SK-N-SH treated with all-trans-retinoic acid at 6 μM for 48 hours (cell line): ENCODE measurements around the gene TRPC1.

Source experiments
- ATAC-seq: fragments of 200-7000 bp; cut with Tn5 transposase; 3 replicates; pipeline ENCODE4 v1.9.1; 2020; ENCODE audit warnings: mild to moderate bottlenecking, moderate library complexity
- ARNTL ChIP-seq: fragments of 450-650 bp; formaldehyde crosslinking; IDR thresholded peaks from 2 replicates; pipeline ENCODE4 v1.5.0; 2020; ENCODE audit warnings: low read depth, mild to moderate bottlenecking, moderate library complexity, borderline replicate concordance
- BACH2 ChIP-seq: fragments of 250-450 bp; sonication (Bioruptor Pico); IDR thresholded peaks from 2 replicates; pipeline ENCODE4 v1.9.0; 2021; ENCODE audit warnings: mild to moderate bottlenecking, borderline replicate concordance
- CSDC2 ChIP-seq: fragments of 250-450 bp; sonication (Bioruptor Pico); IDR thresholded peaks from 2 replicates; pipeline ENCODE4 v1.5.0; 2020; ENCODE audit warnings: mild to moderate bottlenecking, moderate library complexity
- ESRRG ChIP-seq: fragments of 250-450 bp; sonication (Bioruptor Pico); IDR thresholded peaks from 2 replicates; pipeline ENCODE4 v1.6.1; 2021; ENCODE audit warnings: mild to moderate bottlenecking
- GLIS3 ChIP-seq: fragments of 250-450 bp; sonication (Bioruptor Pico); IDR thresholded peaks from 2 replicates; pipeline ENCODE4 v1.5.0; 2020; ENCODE audit warnings: mild to moderate bottlenecking, moderate library complexity
- ISL1 ChIP-seq: fragments of 250-450 bp; sonication (Bioruptor Pico); IDR thresholded peaks from 2 replicates; pipeline ENCODE4 v2.1.2; 2022; ENCODE audit warnings: mild to moderate bottlenecking, moderate library complexity
- OSR1 ChIP-seq: fragments of 250-450 bp; sonication (Bioruptor Pico); IDR thresholded peaks from 2 replicates; pipeline ENCODE4 v1.8.0; 2022; ENCODE audit warnings: moderate library complexity, mild to moderate bottlenecking, inconsistent platforms
- PPARA ChIP-seq: fragments of 250-450 bp; sonication (Bioruptor Pico); IDR thresholded peaks from 2 replicates; pipeline ENCODE4 v1.5.0; 2020; ENCODE audit warnings: mild to moderate bottlenecking, borderline replicate concordance
- TCF4 ChIP-seq: fragments of 250-450 bp; sonication (Bioruptor Pico); IDR thresholded peaks from 2 replicates; pipeline ENCODE4 v1.8.0; 2021; ENCODE audit warnings: mild to moderate bottlenecking, moderate library complexity, borderline replicate concordance
- TOX ChIP-seq: fragments of 250-450 bp; sonication (Bioruptor Pico); IDR thresholded peaks from 2 replicates; pipeline ENCODE4 v1.8.0; 2021; ENCODE audit warnings: mild to moderate bottlenecking, moderate library complexity, borderline replicate concordance
- ZC3H10 ChIP-seq: fragments of 250-450 bp; sonication (Bioruptor Pico); IDR thresholded peaks from 2 replicates; pipeline ENCODE4 v1.5.1; 2021; ENCODE audit warnings: mild to moderate bottlenecking, moderate library complexity
- ZFP30 ChIP-seq: fragments of 450-650 bp; formaldehyde crosslinking; IDR thresholded peaks from 2 replicates; pipeline ENCODE4 v1.5.0; 2022; ENCODE audit warnings: mild to moderate bottlenecking, moderate library complexity
- ZNF565 ChIP-seq: fragments of 450-650 bp; formaldehyde crosslinking; conservative IDR thresholded peaks from 2 replicates; pipeline ENCODE4 v1.5.0; 2020; ENCODE audit warnings: low read depth, mild to moderate bottlenecking, moderate library complexity
- ZNF70 ChIP-seq: fragments of 450-650 bp; formaldehyde crosslinking; IDR thresholded peaks from 2 replicates; pipeline ENCODE4 v1.5.0; 2020; ENCODE audit warnings: mild to moderate bottlenecking, moderate library complexity
- ZNF8 ChIP-seq: fragments of 450-650 bp; formaldehyde crosslinking; IDR thresholded peaks from 2 replicates; pipeline ENCODE4 v1.5.0; 2020; ENCODE audit warnings: mild to moderate bottlenecking, moderate library complexity
- TF ChIP-seq, protein P1 (sequence below): fragments of 250-450 bp; sonication (Bioruptor Pico); IDR thresholded peaks from 2 replicates; pipeline ENCODE4 v1.8.0; 2021; ENCODE audit warnings: low read depth, mild to moderate bottlenecking, moderate library complexity, borderline replicate concordance
- TF ChIP-seq, protein P2 (sequence below): fragments of 250-450 bp; sonication (Bioruptor Pico); IDR thresholded peaks from 2 replicates; pipeline ENCODE4 v1.5.1; 2020; ENCODE audit warnings: low read depth, mild to moderate bottlenecking, moderate library complexity
- TF ChIP-seq, protein P3 (sequence below): fragments of 250-450 bp; sonication (Bioruptor Pico); IDR thresholded peaks from 2 replicates; pipeline ENCODE4 v1.5.1; 2021; ENCODE audit warnings: mild to moderate bottlenecking, moderate library complexity

The TRPC1 gene

DNA sequence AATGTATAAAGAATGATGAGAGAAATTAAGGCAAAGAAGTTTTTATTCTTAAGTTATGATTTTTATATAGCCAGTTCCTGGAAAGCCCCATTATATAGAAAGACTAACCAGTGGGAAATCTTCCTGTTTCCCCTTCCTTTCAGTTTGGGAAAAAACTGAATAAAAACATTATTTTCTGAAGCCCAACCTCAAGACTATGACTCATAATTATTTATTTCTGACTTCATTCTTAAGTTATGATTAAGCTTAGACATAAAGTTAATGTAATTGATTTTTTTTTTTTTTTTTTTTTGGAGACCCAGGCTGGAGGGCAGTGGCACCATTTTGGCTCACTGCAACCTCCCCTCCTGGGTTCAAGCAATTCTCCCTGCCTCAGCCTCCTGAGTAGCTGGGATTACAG is 55.8 kb downstream of the TRPC1 start (continued):
- TF ChIP-seq ZNF565 (CRISPR knock-in tag) (no peak), OSR1 (CRISPR knock-in tag) (no peak)

DNA sequence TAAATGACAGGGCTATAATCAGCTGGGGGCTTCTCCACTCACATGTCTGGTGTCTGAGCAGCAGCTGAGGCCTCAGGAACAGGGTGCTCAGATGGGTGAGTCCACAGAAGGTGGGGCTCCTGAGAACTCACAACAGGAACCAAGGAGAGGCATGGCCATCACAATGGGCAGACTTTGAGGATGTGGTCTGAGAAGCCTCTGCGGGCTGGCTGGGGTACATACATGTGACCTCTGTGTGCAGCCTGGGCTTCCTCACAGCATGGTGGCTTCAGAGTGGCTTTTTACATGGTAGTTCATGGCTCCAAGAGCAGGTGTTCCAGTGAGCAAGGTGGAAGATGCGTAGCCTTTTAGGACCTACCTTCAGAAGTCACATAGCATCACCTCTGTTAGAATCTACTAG is 58.8 kb downstream of the TRPC1 start:
- no peak for TF ChIP-seq ARNTL
- no peak for TF ChIP-seq TCF4 (CRISPR knock-in tag)
- no peak for TF ChIP-seq ZNF70 (CRISPR knock-in tag)
- TF ChIP-seq, protein P1, sequence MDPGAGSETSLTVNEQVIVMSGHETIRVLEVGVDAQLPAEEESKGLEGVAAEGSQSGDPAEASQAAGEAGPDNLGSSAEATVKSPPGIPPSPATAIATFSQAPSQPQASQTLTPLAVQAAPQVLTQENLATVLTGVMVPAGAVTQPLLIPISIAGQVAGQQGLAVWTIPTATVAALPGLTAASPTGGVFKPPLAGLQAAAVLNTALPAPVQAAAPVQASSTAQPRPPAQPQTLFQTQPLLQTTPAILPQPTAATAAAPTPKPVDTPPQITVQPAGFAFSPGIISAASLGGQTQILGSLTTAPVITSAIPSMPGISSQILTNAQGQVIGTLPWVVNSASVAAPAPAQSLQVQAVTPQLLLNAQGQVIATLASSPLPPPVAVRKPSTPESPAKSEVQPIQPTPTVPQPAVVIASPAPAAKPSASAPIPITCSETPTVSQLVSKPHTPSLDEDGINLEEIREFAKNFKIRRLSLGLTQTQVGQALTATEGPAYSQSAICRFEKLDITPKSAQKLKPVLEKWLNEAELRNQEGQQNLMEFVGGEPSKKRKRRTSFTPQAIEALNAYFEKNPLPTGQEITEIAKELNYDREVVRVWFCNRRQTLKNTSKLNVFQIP: no peak
- TF ChIP-seq CSDC2 (CRISPR knock-in tag): no peak
- TF ChIP-seq, protein P2, sequence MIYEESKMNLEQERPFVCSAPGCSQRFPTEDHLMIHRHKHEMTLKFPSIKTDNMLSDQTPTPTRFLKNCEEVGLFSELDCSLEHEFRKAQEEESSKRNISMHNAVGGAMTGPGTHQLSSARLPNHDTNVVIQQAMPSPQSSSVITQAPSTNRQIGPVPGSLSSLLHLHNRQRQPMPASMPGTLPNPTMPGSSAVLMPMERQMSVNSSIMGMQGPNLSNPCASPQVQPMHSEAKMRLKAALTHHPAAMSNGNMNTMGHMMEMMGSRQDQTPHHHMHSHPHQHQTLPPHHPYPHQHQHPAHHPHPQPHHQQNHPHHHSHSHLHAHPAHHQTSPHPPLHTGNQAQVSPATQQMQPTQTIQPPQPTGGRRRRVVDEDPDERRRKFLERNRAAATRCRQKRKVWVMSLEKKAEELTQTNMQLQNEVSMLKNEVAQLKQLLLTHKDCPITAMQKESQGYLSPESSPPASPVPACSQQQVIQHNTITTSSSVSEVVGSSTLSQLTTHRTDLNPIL (CRISPR knock-in tag): no peak
- ATAC-seq: no peak

DNA sequence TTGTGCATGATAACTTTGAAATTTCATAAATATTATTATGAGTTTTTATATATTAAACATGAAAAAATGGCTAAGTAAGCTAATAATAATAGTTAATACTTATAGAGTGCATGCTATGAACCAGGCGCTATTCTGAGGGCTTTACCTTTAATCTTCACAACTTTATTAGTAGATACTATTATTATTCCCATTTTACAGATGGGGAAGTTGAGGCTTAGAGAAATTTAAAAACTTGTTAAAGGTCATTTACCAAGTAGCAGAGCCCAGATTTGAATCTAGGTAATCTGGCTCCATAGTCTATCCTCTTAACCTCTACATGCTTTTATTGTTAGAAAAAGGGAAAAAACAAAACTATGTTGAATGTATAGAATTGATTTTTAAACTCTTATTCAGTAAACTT is 60.4 kb downstream of the TRPC1 start:
- TF ChIP-seq TOX (CRISPR knock-in tag) (no peak), BACH2 (CRISPR knock-in tag) (no peak), ESRRG (CRISPR knock-in tag) (no peak), ZC3H10 (no peak), ISL1 (CRISPR knock-in tag) (no peak), ZNF70 (CRISPR knock-in tag) (no peak), ARNTL (no peak), PPARA (CRISPR knock-in tag) (no peak), ZNF8 (CRISPR knock-in tag) (no peak), GLIS3 (CRISPR knock-in tag) (no peak), OSR1 (CRISPR knock-in tag) (no peak)
- TF ChIP-seq, protein P1: no peak
- TF ChIP-seq, protein P2 (CRISPR knock-in tag): no peak
- ATAC-seq: no peak

DNA sequence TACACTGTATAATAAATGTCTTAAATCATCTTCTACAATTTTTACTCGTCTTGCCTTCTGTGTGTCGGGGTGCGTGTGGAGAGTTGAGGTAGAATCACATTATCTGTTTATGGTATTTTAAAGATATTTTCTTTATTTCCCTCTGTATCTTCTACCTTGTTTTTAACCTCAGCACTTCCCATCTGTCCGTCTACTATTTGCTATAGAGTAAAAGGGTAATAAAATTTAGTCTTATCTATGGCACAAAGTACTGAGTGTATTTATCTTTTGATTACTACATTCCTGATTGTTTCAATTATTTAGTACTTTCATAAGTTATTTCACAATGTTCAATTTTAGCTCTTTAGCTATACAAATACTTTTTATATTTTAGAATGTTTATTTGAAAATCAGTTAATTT is 62.2 kb downstream of the TRPC1 start:
- ATAC-seq: no peak
- TF ChIP-seq ZFP30 (no peak), ISL1 (CRISPR knock-in tag) (peak; percentile 32; the same call in 1 of the 2 replicates)

DNA sequence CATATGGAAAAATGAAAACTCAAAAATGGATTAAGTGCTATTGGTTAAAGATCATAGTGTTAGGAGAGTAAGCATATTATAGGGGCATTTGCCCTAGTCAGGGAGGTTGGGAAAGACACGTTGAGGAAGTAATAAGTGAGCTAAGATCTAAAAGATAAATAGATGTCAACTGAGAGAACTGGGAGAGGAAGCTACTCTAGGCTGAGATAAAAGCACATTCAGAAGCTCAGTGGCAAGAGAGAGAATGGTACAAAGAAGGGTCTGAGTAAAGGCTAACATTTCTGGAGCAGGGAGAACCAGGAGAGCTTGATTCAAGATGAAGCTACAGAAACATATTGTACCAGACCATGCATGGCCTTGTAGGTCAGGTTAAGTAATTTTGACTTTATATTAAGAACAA is 63.9 kb downstream of the TRPC1 start:
- TF ChIP-seq ZNF8 (CRISPR knock-in tag) (no peak), BACH2 (CRISPR knock-in tag) (no peak), ESRRG (CRISPR knock-in tag) (no peak), CSDC2 (CRISPR knock-in tag) (no peak), PPARA (CRISPR knock-in tag) (no peak)
- TF ChIP-seq, protein P3, sequence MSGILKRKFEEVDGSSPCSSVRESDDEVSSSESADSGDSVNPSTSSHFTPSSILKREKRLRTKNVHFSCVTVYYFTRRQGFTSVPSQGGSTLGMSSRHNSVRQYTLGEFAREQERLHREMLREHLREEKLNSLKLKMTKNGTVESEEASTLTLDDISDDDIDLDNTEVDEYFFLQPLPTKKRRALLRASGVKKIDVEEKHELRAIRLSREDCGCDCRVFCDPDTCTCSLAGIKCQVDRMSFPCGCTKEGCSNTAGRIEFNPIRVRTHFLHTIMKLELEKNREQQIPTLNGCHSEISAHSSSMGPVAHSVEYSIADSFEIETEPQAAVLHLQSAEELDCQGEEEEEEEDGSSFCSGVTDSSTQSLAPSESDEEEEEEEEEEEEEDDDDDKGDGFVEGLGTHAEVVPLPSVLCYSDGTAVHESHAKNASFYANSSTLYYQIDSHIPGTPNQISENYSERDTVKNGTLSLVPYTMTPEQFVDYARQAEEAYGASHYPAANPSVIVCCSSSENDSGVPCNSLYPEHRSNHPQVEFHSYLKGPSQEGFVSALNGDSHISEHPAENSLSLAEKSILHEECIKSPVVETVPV (CRISPR knock-in tag): no peak
- TF ChIP-seq, protein P1: no peak
- TF ChIP-seq, all 23 proteins: peak for 0
- ATAC-seq: no peak
